SK-N-SH treated with all-trans-retinoic acid at 6 μM for 48 hours (cell line): ENCODE measurements around the gene CLEC16A.

Experiments used
- ATAC-seq: fragments of 200-7000 bp; cut with Tn5 transposase; 3 replicates; pipeline ENCODE4 v1.9.1; 2020; ENCODE audit warnings: mild to moderate bottlenecking, moderate library complexity
- BACH2 ChIP-seq: fragments of 250-450 bp; sonication (Bioruptor Pico); IDR thresholded peaks from 2 replicates; pipeline ENCODE4 v1.9.0; 2021; ENCODE audit warnings: mild to moderate bottlenecking, borderline replicate concordance
- CSDC2 ChIP-seq: fragments of 250-450 bp; sonication (Bioruptor Pico); IDR thresholded peaks from 2 replicates; pipeline ENCODE4 v1.5.0; 2020; ENCODE audit warnings: mild to moderate bottlenecking, moderate library complexity
- ESRRG ChIP-seq: fragments of 250-450 bp; sonication (Bioruptor Pico); IDR thresholded peaks from 2 replicates; pipeline ENCODE4 v1.6.1; 2021; ENCODE audit warnings: mild to moderate bottlenecking
- GLIS3 ChIP-seq: fragments of 250-450 bp; sonication (Bioruptor Pico); IDR thresholded peaks from 2 replicates; pipeline ENCODE4 v1.5.0; 2020; ENCODE audit warnings: mild to moderate bottlenecking, moderate library complexity
- ISL1 ChIP-seq: fragments of 250-450 bp; sonication (Bioruptor Pico); IDR thresholded peaks from 2 replicates; pipeline ENCODE4 v2.1.2; 2022; ENCODE audit warnings: mild to moderate bottlenecking, moderate library complexity
- OSR1 ChIP-seq: fragments of 250-450 bp; sonication (Bioruptor Pico); IDR thresholded peaks from 2 replicates; pipeline ENCODE4 v1.8.0; 2022; ENCODE audit warnings: moderate library complexity, mild to moderate bottlenecking, inconsistent platforms
- PPARA ChIP-seq: fragments of 250-450 bp; sonication (Bioruptor Pico); IDR thresholded peaks from 2 replicates; pipeline ENCODE4 v1.5.0; 2020; ENCODE audit warnings: mild to moderate bottlenecking, borderline replicate concordance
- RARB ChIP-seq: fragments of 250-450 bp; sonication (Bioruptor Pico); IDR thresholded peaks from 2 replicates; pipeline ENCODE4 v1.8.0; 2021; ENCODE audit warnings: mild to moderate bottlenecking, moderate library complexity
- SNAI2 ChIP-seq: fragments of 250-450 bp; sonication (Bioruptor Pico); IDR thresholded peaks from 2 replicates; pipeline ENCODE4 v1.5.0; 2020; ENCODE audit warnings: mild to moderate bottlenecking, moderate library complexity
- TCF4 ChIP-seq: fragments of 250-450 bp; sonication (Bioruptor Pico); IDR thresholded peaks from 2 replicates; pipeline ENCODE4 v1.8.0; 2021; ENCODE audit warnings: mild to moderate bottlenecking, moderate library complexity, borderline replicate concordance
- TOX ChIP-seq: fragments of 250-450 bp; sonication (Bioruptor Pico); IDR thresholded peaks from 2 replicates; pipeline ENCODE4 v1.8.0; 2021; ENCODE audit warnings: mild to moderate bottlenecking, moderate library complexity, borderline replicate concordance
- ZC3H10 ChIP-seq: fragments of 250-450 bp; sonication (Bioruptor Pico); IDR thresholded peaks from 2 replicates; pipeline ENCODE4 v1.5.1; 2021; ENCODE audit warnings: mild to moderate bottlenecking, moderate library complexity
- ZFP3 ChIP-seq: fragments of 250-450 bp; sonication (Bioruptor Pico); IDR thresholded peaks from 2 replicates; pipeline ENCODE4 v1.5.0; 2020; ENCODE audit warnings: mild to moderate bottlenecking, moderate library complexity
- ZFP30 ChIP-seq: fragments of 450-650 bp; formaldehyde crosslinking; IDR thresholded peaks from 2 replicates; pipeline ENCODE4 v1.5.0; 2022; ENCODE audit warnings: mild to moderate bottlenecking, moderate library complexity
- ZNF70 ChIP-seq: fragments of 450-650 bp; formaldehyde crosslinking; IDR thresholded peaks from 2 replicates; pipeline ENCODE4 v1.5.0; 2020; ENCODE audit warnings: mild to moderate bottlenecking, moderate library complexity
- ZNF8 ChIP-seq: fragments of 450-650 bp; formaldehyde crosslinking; IDR thresholded peaks from 2 replicates; pipeline ENCODE4 v1.5.0; 2020; ENCODE audit warnings: mild to moderate bottlenecking, moderate library complexity
- TF ChIP-seq, protein P1 (sequence below): fragments of 250-450 bp; sonication (Bioruptor Pico); IDR thresholded peaks from 2 replicates; pipeline ENCODE4 v1.5.0; 2020; ENCODE audit warnings: mild to moderate bottlenecking, moderate library complexity
- TF ChIP-seq, protein P2 (sequence below): fragments of 250-450 bp; sonication (Bioruptor Pico); IDR thresholded peaks from 2 replicates; pipeline ENCODE4 v1.5.1; 2021; ENCODE audit warnings: mild to moderate bottlenecking, moderate library complexity
- TF ChIP-seq, protein P3 (sequence below): fragments of 250-450 bp; sonication (Bioruptor Pico); IDR thresholded peaks from 2 replicates; pipeline ENCODE4 v1.8.0; 2021; ENCODE audit warnings: low read depth, mild to moderate bottlenecking, moderate library complexity, borderline replicate concordance

Gene CLEC16A

DNA sequence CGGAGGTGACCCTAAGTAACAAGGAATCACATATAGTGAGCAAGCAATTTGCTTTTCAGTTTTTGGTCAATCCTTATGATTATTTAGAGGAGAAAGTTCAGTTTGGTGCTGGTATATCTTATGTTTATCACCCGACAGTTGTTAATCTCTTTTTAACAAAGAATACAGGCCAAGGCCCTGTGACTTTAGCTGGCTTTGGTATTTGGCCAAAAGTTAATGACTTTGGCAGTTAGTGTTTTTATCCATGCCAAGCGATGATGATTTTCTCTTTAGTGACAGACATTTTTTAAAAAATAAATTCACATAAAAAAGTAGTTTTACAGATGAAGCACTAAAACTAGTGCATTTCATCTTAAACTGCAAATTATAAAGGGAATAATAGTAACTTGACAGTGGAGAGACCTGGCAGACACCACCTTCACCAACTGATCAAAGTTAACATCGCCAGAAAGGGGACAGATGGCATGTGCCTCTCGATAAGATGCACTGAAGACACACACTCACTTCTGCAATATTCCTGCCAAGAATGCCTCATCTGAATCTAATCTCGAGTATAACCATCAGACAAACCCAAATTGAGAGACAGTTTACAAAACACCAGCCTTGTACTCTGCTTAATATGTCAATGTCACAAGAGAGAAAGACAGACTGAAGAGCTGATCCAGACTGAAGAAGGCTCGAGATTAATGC lies 9.0 kb upstream of the CLEC16A start:
- no peak for ATAC-seq
- no peak for TF ChIP-seq ISL1
- TF ChIP-seq, protein P1, sequence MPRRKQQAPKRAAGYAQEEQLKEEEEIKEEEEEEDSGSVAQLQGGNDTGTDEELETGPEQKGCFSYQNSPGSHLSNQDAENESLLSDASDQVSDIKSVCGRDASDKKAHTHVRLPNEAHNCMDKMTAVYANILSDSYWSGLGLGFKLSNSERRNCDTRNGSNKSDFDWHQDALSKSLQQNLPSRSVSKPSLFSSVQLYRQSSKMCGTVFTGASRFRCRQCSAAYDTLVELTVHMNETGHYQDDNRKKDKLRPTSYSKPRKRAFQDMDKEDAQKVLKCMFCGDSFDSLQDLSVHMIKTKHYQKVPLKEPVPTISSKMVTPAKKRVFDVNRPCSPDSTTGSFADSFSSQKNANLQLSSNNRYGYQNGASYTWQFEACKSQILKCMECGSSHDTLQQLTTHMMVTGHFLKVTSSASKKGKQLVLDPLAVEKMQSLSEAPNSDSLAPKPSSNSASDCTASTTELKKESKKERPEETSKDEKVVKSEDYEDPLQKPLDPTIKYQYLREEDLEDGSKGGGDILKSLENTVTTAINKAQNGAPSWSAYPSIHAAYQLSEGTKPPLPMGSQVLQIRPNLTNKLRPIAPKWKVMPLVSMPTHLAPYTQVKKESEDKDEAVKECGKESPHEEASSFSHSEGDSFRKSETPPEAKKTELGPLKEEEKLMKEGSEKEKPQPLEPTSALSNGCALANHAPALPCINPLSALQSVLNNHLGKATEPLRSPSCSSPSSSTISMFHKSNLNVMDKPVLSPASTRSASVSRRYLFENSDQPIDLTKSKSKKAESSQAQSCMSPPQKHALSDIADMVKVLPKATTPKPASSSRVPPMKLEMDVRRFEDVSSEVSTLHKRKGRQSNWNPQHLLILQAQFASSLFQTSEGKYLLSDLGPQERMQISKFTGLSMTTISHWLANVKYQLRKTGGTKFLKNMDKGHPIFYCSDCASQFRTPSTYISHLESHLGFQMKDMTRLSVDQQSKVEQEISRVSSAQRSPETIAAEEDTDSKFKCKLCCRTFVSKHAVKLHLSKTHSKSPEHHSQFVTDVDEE: 0 out of 2 replicates have a peak, but pooled peaks have one; percentile 29

DNA sequence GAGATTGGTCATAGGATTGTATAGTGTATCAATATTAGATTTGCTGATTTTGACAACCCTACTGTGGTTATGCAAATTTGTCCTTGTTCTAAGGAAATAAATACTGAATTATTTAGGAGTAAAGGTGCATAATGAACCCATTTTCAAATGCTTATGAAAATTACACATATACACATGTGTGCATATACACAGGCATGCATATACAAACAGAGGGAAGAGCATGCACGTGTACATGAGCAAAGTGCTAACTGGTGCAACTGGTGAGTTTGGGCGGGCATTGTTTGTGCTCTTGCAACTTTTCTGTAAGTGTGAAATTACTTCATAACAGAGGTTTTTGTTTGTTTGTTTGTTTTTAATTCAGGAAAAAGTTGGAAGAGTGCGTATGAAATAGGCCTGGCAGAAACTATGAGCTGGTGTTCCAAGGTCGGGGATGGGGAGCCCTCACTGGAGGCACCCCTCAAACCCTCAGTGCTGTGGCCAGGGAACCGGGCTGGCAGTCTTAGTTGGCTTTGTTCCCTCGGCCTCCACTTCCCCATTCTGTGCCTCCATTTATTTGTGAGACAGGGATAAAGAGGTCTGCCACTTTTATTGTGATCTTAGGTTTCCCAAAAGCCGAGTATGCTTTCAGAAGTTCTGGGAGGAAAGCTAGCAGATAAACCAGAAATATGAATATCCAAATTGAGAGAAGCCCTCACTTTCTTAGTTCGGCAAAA lies 7.9 kb upstream of the CLEC16A start:
- TF ChIP-seq GLIS3 (CRISPR knock-in tag) (no peak), RARB (CRISPR knock-in tag) (no peak), PPARA (CRISPR knock-in tag) (no peak), ZFP30 (CRISPR knock-in tag) (no peak), TOX (CRISPR knock-in tag) (no peak), ESRRG (no peak), ZNF70 (CRISPR knock-in tag) (no peak), TCF4 (CRISPR knock-in tag) (no peak), ZFP3 (CRISPR knock-in tag) (no peak), ZNF8 (no peak), OSR1 (CRISPR knock-in tag) (no peak), ZC3H10 (no peak), ISL1 (no peak), CSDC2 (CRISPR knock-in tag) (no peak), SNAI2 (CRISPR knock-in tag) (no peak)
- TF ChIP-seq, protein P2, sequence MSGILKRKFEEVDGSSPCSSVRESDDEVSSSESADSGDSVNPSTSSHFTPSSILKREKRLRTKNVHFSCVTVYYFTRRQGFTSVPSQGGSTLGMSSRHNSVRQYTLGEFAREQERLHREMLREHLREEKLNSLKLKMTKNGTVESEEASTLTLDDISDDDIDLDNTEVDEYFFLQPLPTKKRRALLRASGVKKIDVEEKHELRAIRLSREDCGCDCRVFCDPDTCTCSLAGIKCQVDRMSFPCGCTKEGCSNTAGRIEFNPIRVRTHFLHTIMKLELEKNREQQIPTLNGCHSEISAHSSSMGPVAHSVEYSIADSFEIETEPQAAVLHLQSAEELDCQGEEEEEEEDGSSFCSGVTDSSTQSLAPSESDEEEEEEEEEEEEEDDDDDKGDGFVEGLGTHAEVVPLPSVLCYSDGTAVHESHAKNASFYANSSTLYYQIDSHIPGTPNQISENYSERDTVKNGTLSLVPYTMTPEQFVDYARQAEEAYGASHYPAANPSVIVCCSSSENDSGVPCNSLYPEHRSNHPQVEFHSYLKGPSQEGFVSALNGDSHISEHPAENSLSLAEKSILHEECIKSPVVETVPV (CRISPR knock-in tag): no peak
- TF ChIP-seq, protein P1: no peak
- TF ChIP-seq, protein P3, sequence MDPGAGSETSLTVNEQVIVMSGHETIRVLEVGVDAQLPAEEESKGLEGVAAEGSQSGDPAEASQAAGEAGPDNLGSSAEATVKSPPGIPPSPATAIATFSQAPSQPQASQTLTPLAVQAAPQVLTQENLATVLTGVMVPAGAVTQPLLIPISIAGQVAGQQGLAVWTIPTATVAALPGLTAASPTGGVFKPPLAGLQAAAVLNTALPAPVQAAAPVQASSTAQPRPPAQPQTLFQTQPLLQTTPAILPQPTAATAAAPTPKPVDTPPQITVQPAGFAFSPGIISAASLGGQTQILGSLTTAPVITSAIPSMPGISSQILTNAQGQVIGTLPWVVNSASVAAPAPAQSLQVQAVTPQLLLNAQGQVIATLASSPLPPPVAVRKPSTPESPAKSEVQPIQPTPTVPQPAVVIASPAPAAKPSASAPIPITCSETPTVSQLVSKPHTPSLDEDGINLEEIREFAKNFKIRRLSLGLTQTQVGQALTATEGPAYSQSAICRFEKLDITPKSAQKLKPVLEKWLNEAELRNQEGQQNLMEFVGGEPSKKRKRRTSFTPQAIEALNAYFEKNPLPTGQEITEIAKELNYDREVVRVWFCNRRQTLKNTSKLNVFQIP: no peak
- TF ChIP-seq, all 23 proteins: peak for 0

DNA sequence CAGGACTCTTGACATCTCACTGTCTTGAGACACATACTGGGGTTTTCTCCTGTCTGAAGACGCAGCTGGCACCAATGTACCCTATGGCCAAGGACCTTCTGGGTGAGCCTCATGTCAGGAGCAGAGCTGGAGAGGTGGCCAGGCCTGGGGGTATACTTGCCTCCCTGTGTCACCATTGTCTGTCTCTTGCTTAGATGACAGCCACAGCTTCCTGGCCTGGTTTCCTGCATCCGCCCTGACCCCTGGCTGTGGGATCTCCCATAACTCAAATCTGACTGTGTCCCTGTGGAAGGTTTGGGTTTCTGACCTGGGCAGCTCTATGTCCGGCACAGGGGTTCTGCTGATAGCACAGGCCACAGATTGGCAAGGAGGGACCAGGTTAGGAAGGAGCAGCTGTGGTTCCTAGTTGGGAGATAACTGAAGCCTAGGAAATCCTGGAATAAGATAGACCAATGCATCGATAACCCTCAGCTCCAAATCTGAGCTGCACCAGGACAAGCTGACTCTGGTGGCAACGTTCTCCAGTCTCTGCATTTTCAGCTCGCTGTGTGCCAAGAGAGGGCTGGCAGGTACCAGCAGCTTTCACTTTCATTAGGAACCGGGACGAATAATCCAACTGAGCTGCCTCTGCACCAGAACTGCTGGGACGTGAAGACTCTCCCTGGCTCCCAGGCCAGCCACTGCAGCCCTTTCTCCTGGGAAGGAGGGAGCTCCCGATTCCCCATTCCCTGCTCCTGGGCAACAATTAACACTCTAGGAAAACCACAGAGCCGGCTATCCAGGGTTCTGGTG lies 7.1 kb upstream of the CLEC16A start:
- no peak for ATAC-seq
- TF ChIP-seq ZFP3 (CRISPR knock-in tag) (no peak), BACH2 (CRISPR knock-in tag) (no peak), CSDC2 (CRISPR knock-in tag) (no peak)

More for the DNA sequence above, 7.9 kb upstream of the CLEC16A start:
- ATAC-seq: no peak
